ENCODE results near the gene MRPL53. TPM values are rescaled to one million over a fixed set of nuclear protein-coding genes. Genes with fewer than 3 reads are reported as not detected.

The MRPL53 gene
- total RNA-seq, 1 experiment from 2014 or later: 65.4 TPM

- Histone ChIP-seq H3K4me1 (ENCODE audit: control insufficient read depth in 1 of 2, insufficient read depth in 2 of 2, low read length in 2 of 2) (peaks cover 16 to 34% of the 10 kb centered on the region in 2 experiments), H3K79me2 (ENCODE audit: insufficient read depth, low read length) (no peaks in the 10 kb centered on the region), H3K4me2 (ENCODE audit: low read length) (no peak within 1 kb of the TSS), H4K20me1 (ENCODE audit: insufficient read depth) (no peaks in the 10 kb centered on the region), H3K9ac (ENCODE audit: low read length) (no peak within 1 kb of the TSS), H3K9me2 (ENCODE audit: insufficient read depth) (no peaks in the 10 kb centered on the region), H3K36me3 (ENCODE audit: control insufficient read depth in 1 of 2, insufficient read depth in 2 of 2, low read length in 2 of 2) (no peaks in the 10 kb centered on the region), H3K27me3 (ENCODE audit: insufficient read depth, low read length) (no peaks in the 10 kb centered on the region), H3K27ac (ENCODE audit: low read depth, low read length) (no peak within 1 kb of the TSS), H3K4me3 (replicated peaks in 1 of 2; ENCODE audit: low read depth in 1 of 2, low read length in 2 of 2) (no peak within 1 kb of the TSS), H2AFZ (ENCODE audit: low read depth, low read length, poor library complexity, severe bottlenecking) (no peak within 1 kb of the TSS), H3K9me3 (ENCODE audit: control insufficient read depth in 1 of 2, insufficient read depth in 1 of 2, low read depth in 1 of 2, low read length in 2 of 2) (no peaks in the 10 kb centered on the region)
- intact Hi-C loops (cut with micrococcal nuclease): no loop called here
- ChIA-PET POLR2A (no interaction called here), CTCF (no interaction called here), RAD21 (ENCODE audit: low non-redundant PET in 1 of 2, low total read pairs in 2 of 2, uncharacterized antibody in 2 of 2, unreplicated experiment in 2 of 2) (no interaction called here)
- DNase-seq (ENCODE audit: low read depth, low spot score) (no peak), ATAC-seq (no peak)
- BruUV-seq (replicated peaks): no TSS peak
- TF ChIP-seq ZNF274 (IDR thresholded peaks at IDR 0.05; ENCODE audit: low read depth, low read length) (no peak), CBX3 (IDR thresholded peaks at IDR 0.05; ENCODE audit: low read depth) (no peak), ZFX (IDR thresholded peaks at IDR 0.05) (no peak), RAD21 (IDR thresholded peaks at IDR 0.05; ENCODE audit: low read depth) (no peak), JUND (IDR thresholded peaks at IDR 0.05) (no peak), ELF1 (IDR thresholded peaks at IDR 0.05; ENCODE audit: borderline replicate concordance, low read depth) (no peak), REST (IDR thresholded peaks at IDR 0.05; ENCODE audit: low read depth) (no peak), EGR1 (IDR thresholded peaks at IDR 0.05; ENCODE audit: low read depth) (no peak), SP1 (IDR thresholded peaks at IDR 0.05; ENCODE audit: low read depth) (no peak), EZH2 (IDR thresholded peaks at IDR 0.05) (no peak), FOSL1 (IDR thresholded peaks at IDR 0.05; ENCODE audit: low read depth) (no peak), CEBPB (IDR thresholded peaks at IDR 0.05; ENCODE audit: low read depth) (no peak), YY1 (IDR thresholded peaks at IDR 0.05; ENCODE audit: extremely low read depth, insufficient replicate concordance, low read depth, low read length) (no peak), TCF7L2 (IDR thresholded peaks at IDR 0.05; ENCODE audit: borderline replicate concordance, extremely low read depth, insufficient read depth, insufficient read length) (no peak), SIN3A (IDR thresholded peaks at IDR 0.05; ENCODE audit: low read depth) (no peak)
These were observed 26.9 kb upstream of the MRPL53 start, which contains the start of gene LBX2 for GRCh38 chr2:74499267-74499939. TSS of gene LBX2 (minus strand) at chr2:74499603. CDS start at chr2:74499537, 66 bp downstream.
